HepG2 (cell line): Measurements from ENCODE around the gene PARVB. TPM values are rescaled to one million over a fixed set of nuclear protein-coding genes. Genes with fewer than 3 reads are reported as not detected.

ENCODE experiments used
- FOXP4 ChIP-seq: sonication (generic); formaldehyde crosslinking; IDR thresholded peaks from 2 replicates; pipeline ENCODE4 v1.4.0; 2020; ENCODE audit warnings: missing genetic modification reagents
- MLXIP ChIP-seq: sonication (generic); formaldehyde crosslinking; IDR thresholded peaks from 2 replicates; pipeline ENCODE4 v1.9.0; 2021; ENCODE audit warnings: missing genetic modification reagents, borderline replicate concordance
- TEAD2 ChIP-seq: sonication (generic); formaldehyde crosslinking; IDR thresholded peaks from 2 replicates; pipeline ENCODE4 v1.9.0; 2021; ENCODE audit warnings: missing genetic modification reagents
- ZNF263 ChIP-seq: sonication (generic); formaldehyde crosslinking; IDR thresholded peaks from 2 replicates; pipeline ENCODE4 v1.4.0; 2020; ENCODE audit warnings: missing genetic modification reagents
- ZNF629 ChIP-seq: sonication (generic); formaldehyde crosslinking; conservative IDR thresholded peaks from 2 replicates; pipeline ENCODE4 v1.5.0; 2020; ENCODE audit warnings: missing genetic modification reagents
- polyA plus RNA-seq, 8 experiments: library from polyadenylated mRNA; depleted of rRNA in 3 of 8; stranded (reverse) in 7 of 8; unstranded in 1 of 8; fragments of >200 nt; fragmentation: Illumina TruSeq in 4 of 8; extraction: Trizol in 4 of 8; gene quantifications; 2 replicates each; pipeline versions ENCODE4 v1.2.1 to v1.2.3, GENCODE V29; 2011 to 2016; ENCODE audit warnings: low read depth in 4 of 8, missing spikeins in 1 of 8, mixed read lengths in 1 of 8; ENCODE audit not compliant: insufficient read depth in 1 of 8
- total RNA-seq, 5 experiments: library from RNA; depleted of rRNA; stranded (reverse); fragments of >200 nt; fragmentation: Illumina TruSeq; extraction: Trizol; gene quantifications; 2 replicates each; pipeline ENCODE4 v1.2.3, GENCODE V29; 2016; ENCODE audit warnings: low read depth in 1 of 5
- TF ChIP-seq, protein P1 (sequence below): sonication (generic); formaldehyde crosslinking; IDR thresholded peaks from 2 replicates; pipeline ENCODE4 v1.4.0; 2020; ENCODE audit warnings: mild to moderate bottlenecking, low read depth, missing genetic modification reagents
- TF ChIP-seq, protein P2 (sequence below): sonication (generic); formaldehyde crosslinking; IDR thresholded peaks from 2 replicates; pipeline ENCODE4 v1.4.0; 2020; ENCODE audit warnings: missing genetic modification reagents, borderline replicate concordance
- TF ChIP-seq, protein P3 (sequence below): sonication (generic); formaldehyde crosslinking; IDR thresholded peaks from 2 replicates; pipeline ENCODE4 v1.5.0; 2020; ENCODE audit warnings: mild to moderate bottlenecking, missing genetic modification reagents
- TF ChIP-seq, protein P4 (sequence below): IDR thresholded peaks from 2 replicates; pipeline ENCODE4 v1.6.1; 2018; ENCODE audit warnings: missing genetic modification reagents, mild to moderate bottlenecking, missing compliant biosample characterization

Gene PARVB
- total and polyA plus RNA-seq, 2 of the 13 experiments (the other 11 are each of a cell fraction or from before 2014, with no cell fraction given), result 0.11 to 0.15 TPM

GRCh38 chr22:44075022-44075421 is 50.9 kb downstream of the PARVB start (continued):
- TF ChIP-seq, protein P1, sequence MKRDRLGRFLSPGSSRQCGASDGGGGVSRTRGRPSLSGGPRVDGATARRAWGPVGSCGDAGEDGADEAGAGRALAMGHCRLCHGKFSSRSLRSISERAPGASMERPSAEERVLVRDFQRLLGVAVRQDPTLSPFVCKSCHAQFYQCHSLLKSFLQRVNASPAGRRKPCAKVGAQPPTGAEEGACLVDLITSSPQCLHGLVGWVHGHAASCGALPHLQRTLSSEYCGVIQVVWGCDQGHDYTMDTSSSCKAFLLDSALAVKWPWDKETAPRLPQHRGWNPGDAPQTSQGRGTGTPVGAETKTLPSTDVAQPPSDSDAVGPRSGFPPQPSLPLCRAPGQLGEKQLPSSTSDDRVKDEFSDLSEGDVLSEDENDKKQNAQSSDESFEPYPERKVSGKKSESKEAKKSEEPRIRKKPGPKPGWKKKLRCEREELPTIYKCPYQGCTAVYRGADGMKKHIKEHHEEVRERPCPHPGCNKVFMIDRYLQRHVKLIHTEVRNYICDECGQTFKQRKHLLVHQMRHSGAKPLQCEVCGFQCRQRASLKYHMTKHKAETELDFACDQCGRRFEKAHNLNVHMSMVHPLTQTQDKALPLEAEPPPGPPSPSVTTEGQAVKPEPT (CRISPR knock-in tag), result no peak
- TF ChIP-seq, protein P2, sequence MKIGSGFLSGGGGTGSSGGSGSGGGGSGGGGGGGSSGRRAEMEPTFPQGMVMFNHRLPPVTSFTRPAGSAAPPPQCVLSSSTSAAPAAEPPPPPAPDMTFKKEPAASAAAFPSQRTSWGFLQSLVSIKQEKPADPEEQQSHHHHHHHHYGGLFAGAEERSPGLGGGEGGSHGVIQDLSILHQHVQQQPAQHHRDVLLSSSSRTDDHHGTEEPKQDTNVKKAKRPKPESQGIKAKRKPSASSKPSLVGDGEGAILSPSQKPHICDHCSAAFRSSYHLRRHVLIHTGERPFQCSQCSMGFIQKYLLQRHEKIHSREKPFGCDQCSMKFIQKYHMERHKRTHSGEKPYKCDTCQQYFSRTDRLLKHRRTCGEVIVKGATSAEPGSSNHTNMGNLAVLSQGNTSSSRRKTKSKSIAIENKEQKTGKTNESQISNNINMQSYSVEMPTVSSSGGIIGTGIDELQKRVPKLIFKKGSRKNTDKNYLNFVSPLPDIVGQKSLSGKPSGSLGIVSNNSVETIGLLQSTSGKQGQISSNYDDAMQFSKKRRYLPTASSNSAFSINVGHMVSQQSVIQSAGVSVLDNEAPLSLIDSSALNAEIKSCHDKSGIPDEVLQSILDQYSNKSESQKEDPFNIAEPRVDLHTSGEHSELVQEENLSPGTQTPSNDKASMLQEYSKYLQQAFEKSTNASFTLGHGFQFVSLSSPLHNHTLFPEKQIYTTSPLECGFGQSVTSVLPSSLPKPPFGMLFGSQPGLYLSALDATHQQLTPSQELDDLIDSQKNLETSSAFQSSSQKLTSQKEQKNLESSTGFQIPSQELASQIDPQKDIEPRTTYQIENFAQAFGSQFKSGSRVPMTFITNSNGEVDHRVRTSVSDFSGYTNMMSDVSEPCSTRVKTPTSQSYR, result no peak
- TF ChIP-seq MLXIP, result no peak
- no peak for TF ChIP-seq TEAD2 (CRISPR knock-in tag)
- TF ChIP-seq ZNF629, result no peak
- no peak for TF ChIP-seq FOXP4 (CRISPR knock-in tag)
- TF ChIP-seq, protein P3, sequence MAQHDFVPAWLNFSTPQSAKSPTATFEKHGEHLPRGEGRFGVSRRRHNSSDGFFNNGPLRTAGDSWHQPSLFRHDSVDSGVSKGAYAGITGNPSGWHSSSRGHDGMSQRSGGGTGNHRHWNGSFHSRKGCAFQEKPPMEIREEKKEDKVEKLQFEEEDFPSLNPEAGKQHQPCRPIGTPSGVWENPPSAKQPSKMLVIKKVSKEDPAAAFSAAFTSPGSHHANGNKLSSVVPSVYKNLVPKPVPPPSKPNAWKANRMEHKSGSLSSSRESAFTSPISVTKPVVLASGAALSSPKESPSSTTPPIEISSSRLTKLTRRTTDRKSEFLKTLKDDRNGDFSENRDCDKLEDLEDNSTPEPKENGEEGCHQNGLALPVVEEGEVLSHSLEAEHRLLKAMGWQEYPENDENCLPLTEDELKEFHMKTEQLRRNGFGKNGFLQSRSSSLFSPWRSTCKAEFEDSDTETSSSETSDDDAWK (CRISPR knock-in tag), result no peak
- no peak for TF ChIP-seq ZNF263 (CRISPR knock-in tag)
- TF ChIP-seq, protein P4, sequence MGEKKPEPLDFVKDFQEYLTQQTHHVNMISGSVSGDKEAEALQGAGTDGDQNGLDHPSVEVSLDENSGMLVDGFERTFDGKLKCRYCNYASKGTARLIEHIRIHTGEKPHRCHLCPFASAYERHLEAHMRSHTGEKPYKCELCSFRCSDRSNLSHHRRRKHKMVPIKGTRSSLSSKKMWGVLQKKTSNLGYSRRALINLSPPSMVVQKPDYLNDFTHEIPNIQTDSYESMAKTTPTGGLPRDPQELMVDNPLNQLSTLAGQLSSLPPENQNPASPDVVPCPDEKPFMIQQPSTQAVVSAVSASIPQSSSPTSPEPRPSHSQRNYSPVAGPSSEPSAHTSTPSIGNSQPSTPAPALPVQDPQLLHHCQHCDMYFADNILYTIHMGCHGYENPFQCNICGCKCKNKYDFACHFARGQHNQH (CRISPR knock-in tag), result no peak
